Measurements from ENCODE around the gene KLHDC3. TPM values are rescaled to one million over a fixed set of nuclear protein-coding genes. Genes with fewer than 3 reads are reported as not detected.

KLHDC3 gene
- total RNA-seq, 3 donors from 2014 or later: 53.4 to 84.1 (median 57.3) TPM

DNA sequence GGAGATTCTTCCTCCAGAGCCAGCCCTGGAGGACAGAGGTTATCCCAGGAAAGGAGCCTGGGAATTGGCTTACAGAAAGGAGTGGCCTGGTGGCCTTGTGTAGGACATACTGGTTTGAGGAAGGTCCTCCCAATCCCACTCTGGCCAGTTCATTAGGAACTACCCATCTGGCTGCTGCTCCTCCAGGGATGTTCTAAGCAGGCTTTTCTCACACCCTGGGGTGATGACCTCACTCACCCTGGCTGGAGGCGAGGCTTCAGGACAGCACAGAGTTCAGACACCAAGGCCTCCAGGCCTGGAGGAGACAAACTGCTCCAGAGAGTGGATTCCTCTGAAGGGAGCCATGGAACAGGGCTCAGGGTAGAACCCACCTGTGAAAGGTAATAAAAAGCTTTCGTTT is 44.6 kb upstream of the KLHDC3 start:
- Histone ChIP-seq H3K4me1 (ENCODE audit: low read depth) (no peaks in the 10 kb centered on the region), H3K9me3 (no peaks in the 10 kb centered on the region), H3K4me3 (no peak overlapping the region), H3K36me3 (ENCODE audit: low read depth) (no peaks in the 10 kb centered on the region)
- TF ChIP-seq, protein P1, sequence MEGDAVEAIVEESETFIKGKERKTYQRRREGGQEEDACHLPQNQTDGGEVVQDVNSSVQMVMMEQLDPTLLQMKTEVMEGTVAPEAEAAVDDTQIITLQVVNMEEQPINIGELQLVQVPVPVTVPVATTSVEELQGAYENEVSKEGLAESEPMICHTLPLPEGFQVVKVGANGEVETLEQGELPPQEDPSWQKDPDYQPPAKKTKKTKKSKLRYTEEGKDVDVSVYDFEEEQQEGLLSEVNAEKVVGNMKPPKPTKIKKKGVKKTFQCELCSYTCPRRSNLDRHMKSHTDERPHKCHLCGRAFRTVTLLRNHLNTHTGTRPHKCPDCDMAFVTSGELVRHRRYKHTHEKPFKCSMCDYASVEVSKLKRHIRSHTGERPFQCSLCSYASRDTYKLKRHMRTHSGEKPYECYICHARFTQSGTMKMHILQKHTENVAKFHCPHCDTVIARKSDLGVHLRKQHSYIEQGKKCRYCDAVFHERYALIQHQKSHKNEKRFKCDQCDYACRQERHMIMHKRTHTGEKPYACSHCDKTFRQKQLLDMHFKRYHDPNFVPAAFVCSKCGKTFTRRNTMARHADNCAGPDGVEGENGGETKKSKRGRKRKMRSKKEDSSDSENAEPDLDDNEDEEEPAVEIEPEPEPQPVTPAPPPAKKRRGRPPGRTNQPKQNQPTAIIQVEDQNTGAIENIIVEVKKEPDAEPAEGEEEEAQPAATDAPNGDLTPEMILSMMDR (IDR thresholded peaks at IDR 0.05): no peak
- no peak for DNase-seq
- intact Hi-C loops (cut with DNase I, micrococcal nuclease): no loop called here
- ATAC-seq: no peak

DNA sequence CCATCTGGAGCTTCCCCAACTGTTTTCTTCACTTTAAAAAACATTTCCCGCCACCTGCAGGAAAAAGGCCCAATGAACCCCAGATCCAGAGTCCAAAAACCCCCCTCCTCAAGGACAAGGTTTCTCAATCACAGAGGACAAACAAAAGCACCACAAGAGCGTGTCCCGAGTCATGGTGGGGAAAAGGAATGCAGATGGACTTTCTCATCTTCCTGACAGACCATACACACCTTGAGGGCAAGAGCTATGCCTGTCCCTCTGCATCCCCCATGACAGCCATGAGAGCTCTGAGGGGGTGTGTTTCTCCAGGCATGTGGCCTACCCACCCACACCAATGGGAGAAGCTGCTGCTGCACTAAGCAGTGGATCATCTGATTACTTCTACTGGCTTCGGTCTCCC is 44.1 kb upstream of the KLHDC3 start:
- intact Hi-C loops (cut with DNase I, micrococcal nuclease): no loop called here
- ATAC-seq (no peak), DNase-seq (no peak)
- Histone ChIP-seq H3K36me3 (ENCODE audit: low read depth) (no peaks in the 10 kb centered on the region), H3K4me3 (no peak overlapping the region), H3K9me3 (no peaks in the 10 kb centered on the region), H3K4me1 (ENCODE audit: low read depth) (no peaks in the 10 kb centered on the region)
- TF ChIP-seq, protein P1 (IDR thresholded peaks at IDR 0.05): no peak

DNA sequence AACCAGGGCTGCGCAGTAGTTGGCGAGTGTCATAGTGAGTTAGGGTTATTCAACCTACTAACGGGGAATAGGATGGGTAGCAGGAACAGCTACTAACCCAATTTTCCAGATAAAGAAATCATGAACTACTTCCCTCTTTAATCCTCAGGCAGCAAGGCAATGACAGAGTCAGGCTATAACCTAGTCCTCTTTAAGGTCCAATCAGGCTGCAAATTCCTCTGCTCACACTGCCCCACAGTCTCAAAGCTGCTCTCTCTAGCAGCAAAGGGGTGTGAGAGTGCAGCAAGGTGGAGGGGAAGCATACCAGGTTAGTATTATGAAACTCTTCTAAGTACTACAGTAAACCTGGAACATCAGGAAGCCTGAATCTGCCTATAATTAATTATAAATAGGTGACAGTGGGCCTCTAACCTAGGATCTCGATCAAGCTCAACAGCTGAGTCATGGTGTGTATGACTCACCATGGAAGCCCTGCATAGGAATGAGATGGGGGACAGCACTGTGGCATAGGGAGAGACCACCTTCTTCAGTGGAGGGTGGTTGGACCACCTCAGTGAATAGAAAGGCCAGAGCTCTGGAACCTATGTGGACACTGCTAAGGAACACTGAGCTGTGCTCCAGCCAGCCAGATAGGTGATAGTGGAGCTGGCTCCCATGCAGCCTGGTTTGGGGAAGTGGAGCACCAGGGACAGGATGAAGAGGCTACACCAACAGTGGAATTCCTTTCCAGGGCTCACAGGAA is 43.0 kb upstream of the KLHDC3 start:
- Histone ChIP-seq H3K36me3 (ENCODE audit: low read depth) (no peaks in the 10 kb centered on the region), H3K4me1 (ENCODE audit: low read depth) (no peaks in the 10 kb centered on the region), H3K9me3 (no peaks in the 10 kb centered on the region), H3K4me3 (no peak overlapping the region)
- intact Hi-C loops (cut with DNase I, micrococcal nuclease): no loop called here
- DNase-seq: no peak
- no peak for ATAC-seq
- TF ChIP-seq, protein P1 (IDR thresholded peaks at IDR 0.05): no peak

DNA sequence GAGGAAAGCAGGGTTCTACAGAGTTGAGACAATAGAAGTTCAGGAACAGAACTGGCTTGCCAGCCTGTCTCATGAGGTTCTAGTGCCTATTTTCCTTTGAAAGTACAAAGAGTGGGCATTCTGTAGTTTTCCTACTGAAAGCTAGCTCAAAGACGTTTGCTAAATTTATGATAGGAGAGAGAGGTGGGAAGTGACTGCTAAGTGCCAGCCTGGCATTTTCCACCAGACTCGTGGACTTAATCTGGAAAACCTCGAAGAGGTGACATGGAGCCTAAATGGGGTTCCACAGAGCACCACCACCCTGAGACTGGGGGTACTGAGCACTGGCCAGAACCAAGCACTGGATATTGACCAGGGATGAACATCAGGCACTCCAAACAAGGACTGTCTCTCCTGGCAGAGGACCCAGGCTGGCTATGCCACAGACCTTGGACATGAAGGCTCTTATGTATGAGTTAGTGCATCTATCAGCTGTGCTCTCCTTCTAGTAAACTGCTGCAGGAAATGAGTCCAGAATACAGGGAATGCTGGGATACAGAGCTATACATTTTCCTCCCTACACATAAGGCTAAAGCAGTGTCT is 42.2 kb upstream of the KLHDC3 start:
- ATAC-seq: no peak
- no peaks in the 10 kb centered on the region for H3K36me3 ChIP-seq (ENCODE audit: low read depth)
- TF ChIP-seq, protein P1 (IDR thresholded peaks at IDR 0.05): no peak

DNA sequence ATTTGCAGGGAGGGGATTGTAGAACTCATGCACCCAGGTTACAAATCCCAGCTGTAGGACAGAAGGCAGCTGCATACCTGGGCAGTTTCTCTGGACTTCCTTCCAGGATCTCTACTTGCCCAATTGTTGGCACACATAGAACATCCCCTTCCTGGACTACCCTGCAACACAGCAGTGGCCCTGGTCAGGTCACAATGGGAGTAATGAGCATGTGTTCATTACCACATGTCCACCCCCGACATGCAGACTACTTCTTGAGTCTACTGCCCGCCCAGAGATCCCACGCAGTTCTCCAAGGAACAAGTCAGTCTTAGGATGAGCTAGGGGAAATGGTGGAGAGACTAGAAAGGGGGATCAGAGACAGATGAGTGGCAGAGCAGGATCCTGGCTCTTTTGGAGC is 40.1 kb upstream of the KLHDC3 start:
- intact Hi-C loops (cut with DNase I, micrococcal nuclease): no loop called here
- TF ChIP-seq, protein P1 (IDR thresholded peaks at IDR 0.05): no peak
- Histone ChIP-seq H3K9me3 (no peaks in the 10 kb centered on the region), H3K4me1 (ENCODE audit: low read depth) (peaks cover 11% of the 10 kb centered on the region), H3K4me3 (no peak overlapping the region), H3K36me3 (ENCODE audit: low read depth) (no peaks in the 10 kb centered on the region)
- no peak for DNase-seq
- no peak for ATAC-seq

More for the DNA sequence above, 42.2 kb upstream of the KLHDC3 start:
- H3K4me1 ChIP-seq (ENCODE audit: low read depth): no peaks in the 10 kb centered on the region
- intact Hi-C loops (cut with DNase I, micrococcal nuclease): no loop called here
- no peak overlapping the region for H3K4me3 ChIP-seq
- no peaks in the 10 kb centered on the region for H3K9me3 ChIP-seq
- no peak for DNase-seq

Data from mucosa of descending colon (tissue), 3 donors.